ENCODE results near the gene PGLYRP4. TPM values are rescaled to one million over a fixed set of nuclear protein-coding genes. Genes with fewer than 3 reads are reported as not detected.

PGLYRP4 gene
- total and polyA plus RNA-seq, 4 donors, result not detected

GRCh38 chr1:153365696-153366095, 17.1 kb upstream of the PGLYRP4 start:
- Histone ChIP-seq H3K27ac (ENCODE audit: low read depth in 1 of 2, low read length in 2 of 2) (peak overlapping the region in 1 of 2 donors; percentile 4), H3K9me3 (ENCODE audit: control insufficient read depth in 4 of 4, low read length in 3 of 4) (no peaks in the 10 kb centered on the region), H3K36me3 (ENCODE audit: control insufficient read depth in 4 of 4, insufficient read depth in 3 of 4, low read depth in 1 of 4, low read length in 3 of 4) (no peaks in the 10 kb centered on the region), H3K4me3 (ENCODE audit: low read depth in 1 of 3, low read length in 3 of 3) (no peak overlapping the region), H3K27me3 (ENCODE audit: control insufficient read depth in 4 of 4, insufficient read depth in 4 of 4, low read length in 3 of 4) (peaks cover 0 to 4% (median 1%) of the 10 kb centered on the region in 4 donors), H3K4me1 (ENCODE audit: control insufficient read depth in 4 of 4, insufficient read depth in 4 of 4, low read length in 3 of 4) (no peaks in the 10 kb centered on the region), H3K9ac (ENCODE audit: low read depth in 1 of 2, low read length in 2 of 2) (no peak overlapping the region)
- TF ChIP-seq HNF4A (conservative IDR thresholded peaks at IDR 0.05), result no peak
- TF ChIP-seq YY1 (IDR thresholded peaks at IDR 0.05), result no peak
- TF ChIP-seq FOXA2 (IDR thresholded peaks at IDR 0.05), result no peak
- no peak for TF ChIP-seq MAX (IDR thresholded peaks at IDR 0.05)
- TF ChIP-seq JUND (IDR thresholded peaks at IDR 0.05), result no peak
- no peak for TF ChIP-seq SP1 (IDR thresholded peaks at IDR 0.05)
- TF ChIP-seq GABPA (IDR thresholded peaks at IDR 0.05 in 1 of 2, conservative IDR thresholded peaks at IDR 0.05 in 1 of 2), result no peak
- TF ChIP-seq TAF1 (conservative IDR thresholded peaks at IDR 0.05), result no peak
- no peak for DNase-seq (ENCODE audit: low spot score)
- WGBS, result 78% methylated on average over 8 of the region's 8 CpGs

DNA sequence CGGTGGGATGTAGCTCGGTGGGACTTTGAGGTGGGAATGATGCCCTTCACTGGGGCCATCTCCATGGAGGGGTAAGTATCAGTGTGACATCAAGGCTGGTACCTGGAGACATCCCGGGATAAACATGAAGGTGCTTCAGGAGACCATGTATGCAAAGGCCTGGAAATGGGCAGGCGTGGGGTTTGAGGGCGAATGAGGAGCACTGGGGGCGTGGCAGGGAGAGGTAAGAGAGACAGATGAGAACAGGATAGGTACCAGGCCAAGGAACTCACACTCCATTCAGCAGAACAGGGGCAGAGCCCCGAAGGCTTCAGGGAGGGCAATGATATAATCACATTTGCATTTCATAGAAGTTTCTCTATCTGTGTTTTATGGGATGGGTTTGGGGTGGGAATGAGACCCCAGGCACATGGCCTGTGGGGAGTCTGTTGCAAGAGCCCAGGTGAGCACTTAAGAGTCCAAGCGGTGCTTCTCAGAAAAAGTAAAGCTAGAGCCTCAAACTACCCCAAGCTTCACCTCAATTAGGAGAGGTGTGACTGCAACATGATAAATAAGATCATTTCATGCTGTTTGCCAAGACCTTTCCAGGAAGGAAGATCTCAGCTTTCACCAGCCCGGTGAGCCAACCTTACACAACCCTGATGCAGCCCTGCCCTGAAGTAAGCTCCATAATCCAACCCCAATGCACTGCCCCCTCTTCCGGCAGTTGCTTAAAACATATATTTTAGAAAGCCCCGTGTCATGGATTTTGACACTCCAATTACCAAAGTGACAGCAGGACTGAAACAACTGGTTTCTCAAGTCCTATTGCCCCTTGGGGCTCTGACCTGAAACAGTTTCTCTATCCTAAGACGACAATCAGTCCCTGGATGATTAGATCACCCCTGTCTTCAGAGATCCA, 16.4 kb upstream of the PGLYRP4 start:
- Histone ChIP-seq H3K4me1 (ENCODE audit: control insufficient read depth in 4 of 4, insufficient read depth in 4 of 4, low read length in 3 of 4) (no peaks in the 10 kb centered on the region), H3K27ac (ENCODE audit: low read depth in 1 of 2, low read length in 2 of 2) (peak overlapping the region in 1 of 2 donors; percentile 9), H3K9me3 (ENCODE audit: control insufficient read depth in 4 of 4, low read length in 3 of 4) (no peaks in the 10 kb centered on the region), H3K27me3 (ENCODE audit: control insufficient read depth in 4 of 4, insufficient read depth in 4 of 4, low read length in 3 of 4) (peaks cover 0 to 4% (median 1%) of the 10 kb centered on the region in 4 donors), H3K4me3 (ENCODE audit: low read depth in 1 of 3, low read length in 3 of 3) (no peak overlapping the region), H3K9ac (ENCODE audit: low read depth in 1 of 2, low read length in 2 of 2) (no peak overlapping the region), H3K36me3 (ENCODE audit: control insufficient read depth in 4 of 4, insufficient read depth in 3 of 4, low read depth in 1 of 4, low read length in 3 of 4) (no peaks in the 10 kb centered on the region)
- TF ChIP-seq RXRA (IDR thresholded peaks at IDR 0.05) (no peak), HNF4G (IDR thresholded peaks at IDR 0.05) (no peak), FOXA2 (IDR thresholded peaks at IDR 0.05) (no peak), RAD21 (IDR thresholded peaks at IDR 0.05) (no peak), FOXA1 (IDR thresholded peaks at IDR 0.05) (no peak), ZBTB33 (IDR thresholded peaks at IDR 0.05) (no peak), CTCF (IDR thresholded peaks at IDR 0.05; ENCODE audit: low read depth, low read length, missing input control) (no peak), TAF1 (conservative IDR thresholded peaks at IDR 0.05) (no peak), JUND (IDR thresholded peaks at IDR 0.05) (no peak), NR2F2 (IDR thresholded peaks at IDR 0.05) (no peak), REST (IDR thresholded peaks at IDR 0.05) (no peak), HNF4A (conservative IDR thresholded peaks at IDR 0.05) (no peak), GABPA (IDR thresholded peaks at IDR 0.05 in 1 of 2, conservative IDR thresholded peaks at IDR 0.05 in 1 of 2) (no peak)
- DNase-seq (ENCODE audit: low spot score), result no peak
- WGBS, result 78% methylated on average over 12 of the region's 12 CpGs

All from liver (tissue), 9 donors.